Brain microvascular endothelial cell (primary cell): ENCODE measurements around the gene DARS1.

ENCODE experiments used
- DNase-seq: peaks from one replicate; pipeline ENCODE4 v3.0.0-alpha.2; 2020
- H3K27ac ChIP-seq: fragments of 250-450 bp; sonication (Bioruptor Pico); 2 replicates; pipeline ENCODE4 v1.5.1; 2020; ENCODE audit warnings: mild to moderate bottlenecking, moderate library complexity
- H3K27me3 ChIP-seq: fragments of 250-450 bp; sonication (Bioruptor Pico); replicated peaks from 2 replicates; pipeline ENCODE4 v1.5.1; 2020; ENCODE audit warnings: mild to moderate bottlenecking
- H3K36me3 ChIP-seq: fragments of 250-450 bp; sonication (Bioruptor Pico); replicated peaks from 2 replicates; pipeline ENCODE4 v1.5.1; 2020; ENCODE audit warnings: mild to moderate bottlenecking
- H3K4me3 ChIP-seq: 2 replicates; pipeline ENCODE4 v1.5.1; 2011; ENCODE audit warnings: low read depth, mild to moderate bottlenecking, control low read depth, low read length, moderate library complexity
- in situ Hi-C: cut with HindIII; loops from 2 replicates; pipeline ENCODE4 v1.10.0; 2017; ENCODE audit warnings: low sequenced_read_pairs, low pct_ligation_motif_present
- TF ChIP-seq, protein P1 (sequence below): IDR thresholded peaks from 2 replicates; pipeline ENCODE4 v1.5.1; 2011; ENCODE audit warnings: low read depth, mild to moderate bottlenecking, moderate library complexity, low read length, control low read depth, inconsistent platforms; ENCODE audit errors: missing control alignments

The DARS1 gene

DNA sequence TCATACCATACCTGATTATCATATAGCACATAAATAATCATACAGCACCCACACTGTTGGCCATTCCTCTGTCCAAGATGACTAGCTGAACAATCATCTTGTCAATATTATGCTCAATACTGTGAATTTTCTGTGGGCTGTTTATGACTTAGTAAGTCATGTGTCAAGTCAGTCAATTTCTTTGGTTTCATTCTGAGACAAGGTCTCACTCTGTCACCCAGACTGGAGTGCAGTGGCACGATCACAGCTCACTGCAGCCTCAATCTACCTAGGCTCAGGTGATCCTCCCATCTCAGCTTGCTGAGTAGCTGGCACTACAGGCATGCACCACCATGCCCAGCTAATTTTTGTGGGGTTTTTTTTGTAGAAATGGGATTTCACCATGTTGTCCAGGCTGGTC, 114.9 kb downstream of the DARS1 start:
- peaks cover 20% of the 10 kb centered on the region for H3K36me3 ChIP-seq
- no peak overlapping the region for H3K27ac ChIP-seq
- H3K27me3 ChIP-seq, result no peaks in the 10 kb centered on the region
- TF ChIP-seq, protein P1, sequence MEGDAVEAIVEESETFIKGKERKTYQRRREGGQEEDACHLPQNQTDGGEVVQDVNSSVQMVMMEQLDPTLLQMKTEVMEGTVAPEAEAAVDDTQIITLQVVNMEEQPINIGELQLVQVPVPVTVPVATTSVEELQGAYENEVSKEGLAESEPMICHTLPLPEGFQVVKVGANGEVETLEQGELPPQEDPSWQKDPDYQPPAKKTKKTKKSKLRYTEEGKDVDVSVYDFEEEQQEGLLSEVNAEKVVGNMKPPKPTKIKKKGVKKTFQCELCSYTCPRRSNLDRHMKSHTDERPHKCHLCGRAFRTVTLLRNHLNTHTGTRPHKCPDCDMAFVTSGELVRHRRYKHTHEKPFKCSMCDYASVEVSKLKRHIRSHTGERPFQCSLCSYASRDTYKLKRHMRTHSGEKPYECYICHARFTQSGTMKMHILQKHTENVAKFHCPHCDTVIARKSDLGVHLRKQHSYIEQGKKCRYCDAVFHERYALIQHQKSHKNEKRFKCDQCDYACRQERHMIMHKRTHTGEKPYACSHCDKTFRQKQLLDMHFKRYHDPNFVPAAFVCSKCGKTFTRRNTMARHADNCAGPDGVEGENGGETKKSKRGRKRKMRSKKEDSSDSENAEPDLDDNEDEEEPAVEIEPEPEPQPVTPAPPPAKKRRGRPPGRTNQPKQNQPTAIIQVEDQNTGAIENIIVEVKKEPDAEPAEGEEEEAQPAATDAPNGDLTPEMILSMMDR, result no peak
- in situ Hi-C loops, result no loop called here
- no peak overlapping the region for H3K4me3 ChIP-seq
- DNase-seq, result no peak

DNA sequence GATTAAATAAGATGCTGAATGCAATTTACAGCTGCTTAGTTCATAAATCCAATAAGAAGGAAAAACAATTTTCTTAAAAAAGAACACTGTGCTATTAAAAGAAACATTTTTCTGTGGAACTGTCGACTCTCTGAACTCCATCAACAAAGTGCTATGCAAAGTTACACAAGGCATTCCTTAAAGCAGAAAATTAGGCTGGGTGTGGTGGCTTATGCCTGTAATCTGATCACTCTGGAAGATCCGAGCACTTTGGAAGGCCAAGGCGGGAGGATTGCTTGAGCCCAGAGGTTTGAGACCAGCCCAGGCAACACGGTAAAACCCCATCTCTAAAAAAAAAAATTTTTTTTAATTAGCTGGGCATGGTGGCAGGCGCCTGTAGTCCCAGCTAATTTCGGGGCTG, 122.2 kb downstream of the DARS1 start:
- H3K27me3 ChIP-seq, result no peaks in the 10 kb centered on the region
- in situ Hi-C loops, result no loop called here
- H3K27ac ChIP-seq, result no peak overlapping the region
- peaks cover 21% of the 10 kb centered on the region for H3K36me3 ChIP-seq
- no peak for DNase-seq
- no peak overlapping the region for H3K4me3 ChIP-seq
- TF ChIP-seq, protein P1, result no peak

DNA sequence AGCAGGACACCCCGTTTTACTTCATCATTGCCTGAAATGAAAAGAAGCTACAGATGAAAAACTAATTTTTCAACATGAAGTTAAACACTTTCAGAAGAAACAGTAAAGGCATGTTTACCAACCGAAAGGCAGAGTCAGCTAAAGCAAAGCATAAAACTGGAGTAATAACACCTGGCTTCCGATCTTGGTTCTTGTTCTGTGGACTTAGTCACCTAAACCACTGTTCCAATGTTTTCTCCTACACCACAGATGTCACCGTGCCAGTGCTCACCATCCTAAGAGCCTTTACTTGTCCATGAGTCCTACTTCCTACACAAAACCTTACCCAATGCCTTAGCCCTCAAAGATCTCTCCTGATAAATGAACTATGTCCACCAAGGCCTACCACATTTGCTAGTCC, 122.7 kb downstream of the DARS1 start:
- H3K36me3 ChIP-seq, result peaks cover 18% of the 10 kb centered on the region

More for the DNA sequence above, 122.7 kb downstream of the DARS1 start:
- Histone ChIP-seq H3K27ac (no peak overlapping the region), H3K4me3 (no peak overlapping the region), H3K27me3 (no peaks in the 10 kb centered on the region)
- no peak for DNase-seq
- TF ChIP-seq, protein P1, result no peak
- in situ Hi-C loops, result no loop called here
